ENCODE results near the gene RIIAD1. TPM values are rescaled to one million over a fixed set of nuclear protein-coding genes. Genes with fewer than 3 reads are reported as not detected.
"Not testable (repeated sequence)": the region's sequence is repeated elsewhere in the genome, so short reads cannot be mapped to it uniquely, and the experiment has no call there.

Gene RIIAD1
- total RNA-seq: not detected in 2 replicates

DNA sequence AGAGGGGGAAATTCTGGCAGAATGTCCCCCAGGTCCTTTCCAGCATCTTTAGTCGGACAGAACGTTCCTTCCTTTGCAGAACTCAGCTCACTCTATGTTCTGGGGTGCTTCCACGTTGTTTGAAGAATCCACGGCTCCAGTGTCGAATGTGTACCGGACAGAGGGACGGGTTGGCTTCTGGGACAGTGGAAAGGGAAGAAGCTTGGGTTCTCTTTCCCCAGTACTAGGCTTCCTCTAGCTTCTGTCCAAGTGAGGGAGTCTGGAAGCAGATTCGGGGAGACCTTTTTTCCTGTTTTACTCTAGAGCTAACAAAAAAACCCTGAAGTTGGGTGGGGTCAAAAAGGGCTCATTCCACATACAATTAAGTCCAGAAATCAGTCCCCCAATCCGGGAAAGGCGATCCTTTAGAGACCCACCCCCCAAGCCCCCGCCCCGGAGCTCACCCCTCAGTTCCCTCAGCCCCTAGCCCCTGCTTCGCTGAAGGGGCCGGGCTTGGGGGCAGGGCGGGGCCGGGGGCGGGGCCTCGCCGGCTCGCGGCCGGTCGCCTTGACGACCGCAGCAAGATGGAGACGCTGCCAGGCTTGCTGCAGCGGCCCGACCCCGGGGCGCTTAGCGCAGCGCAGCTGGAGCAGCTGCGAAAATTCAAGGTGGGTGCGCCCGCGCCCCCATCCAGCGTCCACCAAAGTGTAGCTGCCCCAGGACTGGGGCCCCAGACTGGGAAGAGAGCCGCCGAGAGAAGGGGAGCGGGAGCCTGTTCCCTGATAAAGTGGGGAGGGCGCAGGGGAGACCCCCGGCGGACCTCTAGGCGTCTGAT lies at the start of gene RIIAD1:
Gene RIIAD1, plus strand, starts transcription at position 549 of the 814 bp plus-strand sequence. Its CDS starts 15 bp downstream, at position 564.
- intact Hi-C loops (cut with micrococcal nuclease): loop anchor here (5.0 kb wide), 1 partner anchor 129 kb away; no protein-coding TSS in a partner anchor

DNA sequence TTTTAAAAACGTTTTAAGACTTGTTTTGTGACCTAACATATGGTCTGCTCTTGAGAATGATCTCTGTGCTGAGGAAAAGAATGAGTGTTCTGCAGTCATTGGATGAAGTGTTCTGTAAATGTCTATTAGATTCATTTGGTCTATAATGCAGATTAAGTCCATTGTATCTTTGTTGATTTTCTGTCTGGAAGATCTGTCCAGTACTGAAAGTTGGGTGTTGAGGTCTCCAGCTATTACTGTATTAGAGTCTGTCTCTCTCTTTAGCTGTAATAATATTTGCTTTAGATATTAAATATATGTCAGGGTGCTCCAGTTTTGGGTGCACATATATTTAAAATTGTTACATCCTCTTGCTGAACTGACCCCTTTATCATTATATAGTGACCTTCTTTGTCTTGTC lies 47.9 kb upstream of the RIIAD1 start:
- intact Hi-C loops (cut with micrococcal nuclease): no loop called here

DNA sequence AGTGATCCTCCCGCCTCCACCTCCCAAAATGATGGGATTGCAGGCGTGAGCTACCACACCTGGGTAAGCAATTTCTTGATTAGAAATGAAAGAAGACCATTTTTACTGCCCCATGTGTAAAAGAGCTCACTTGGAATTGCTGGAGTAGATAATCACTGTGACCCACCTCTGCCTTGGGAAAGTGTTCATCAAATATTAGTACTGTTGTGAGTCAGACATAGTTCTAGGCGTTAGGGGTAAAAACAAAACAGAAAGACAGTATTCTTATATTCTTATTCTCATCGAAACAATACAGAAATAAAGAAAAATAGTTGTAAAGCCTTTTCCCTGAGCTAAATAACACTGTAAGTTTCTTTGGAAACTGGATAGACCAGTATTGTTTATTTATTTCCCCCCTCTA lies 40.9 kb upstream of the RIIAD1 start:
- intact Hi-C loops (cut with micrococcal nuclease): no loop called here

- intact Hi-C loops (cut with micrococcal nuclease): no loop called here
These were observed 40.5 kb upstream of the RIIAD1 start for GRCh38 chr1:151680826-151681225.

DNA sequence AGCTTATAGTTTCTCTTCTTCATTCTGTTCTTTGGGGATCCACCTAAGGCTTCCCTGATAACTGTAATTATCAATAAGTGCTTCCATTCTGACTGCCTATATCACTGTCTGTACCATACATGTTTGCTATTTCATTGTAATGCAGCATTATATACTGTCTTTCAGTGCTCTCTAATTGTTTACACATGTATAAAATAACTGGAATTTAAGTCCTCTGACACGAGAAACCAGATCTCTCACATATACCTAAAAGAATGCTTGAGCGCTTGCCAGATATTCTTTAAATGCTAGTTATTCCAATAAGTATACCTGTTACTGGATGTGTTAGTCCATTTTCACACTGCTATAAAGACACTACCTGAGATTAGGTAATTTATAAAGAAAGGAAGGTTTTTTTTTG lies 39.4 kb upstream of the RIIAD1 start:
- intact Hi-C loops (cut with micrococcal nuclease): no loop called here

DNA sequence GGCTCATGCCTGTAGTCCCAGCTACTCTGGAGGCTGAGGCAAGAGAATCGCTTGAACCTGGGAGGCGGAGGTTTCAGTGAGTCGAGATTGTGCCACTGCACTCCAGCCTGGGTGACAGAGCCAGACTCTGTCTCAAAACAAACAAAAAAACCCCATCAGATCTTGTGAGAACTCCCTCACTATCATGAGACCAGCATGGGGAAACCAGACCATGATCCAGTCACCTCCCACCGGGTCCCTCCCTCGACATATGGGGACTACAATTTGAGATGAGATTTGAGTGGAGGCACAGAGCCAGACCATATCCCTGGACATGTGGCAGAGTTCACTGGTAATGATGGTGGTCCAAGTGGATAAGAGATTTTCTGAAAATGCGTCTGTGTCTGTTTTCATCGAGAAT lies 38.4 kb upstream of the RIIAD1 start:
- intact Hi-C loops (cut with micrococcal nuclease): not testable (repeated sequence)

- intact Hi-C loops (cut with micrococcal nuclease): no loop called here
These were observed 37.2 kb upstream of the RIIAD1 start for GRCh38 chr1:151684128-151684527.

DNA sequence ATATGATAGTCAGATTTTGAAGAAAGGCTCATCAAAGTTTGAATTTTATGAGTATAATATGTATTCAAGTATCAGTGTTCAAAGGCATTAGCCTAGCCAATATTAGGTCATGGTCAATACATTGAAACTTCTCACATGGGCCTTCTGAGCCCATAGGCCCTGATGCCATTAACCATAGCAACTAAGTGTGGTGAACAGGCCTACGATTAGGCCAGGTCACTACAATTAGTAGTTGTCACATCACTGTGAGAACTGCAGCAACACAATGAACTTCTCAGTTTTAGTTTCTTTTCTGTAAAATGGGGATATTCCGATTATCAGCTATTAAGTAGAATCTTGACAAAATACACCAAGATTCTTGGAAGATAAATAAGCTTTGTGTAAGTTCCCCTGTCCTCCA lies 34.8 kb upstream of the RIIAD1 start:
- intact Hi-C loops (cut with micrococcal nuclease): no loop called here

DNA sequence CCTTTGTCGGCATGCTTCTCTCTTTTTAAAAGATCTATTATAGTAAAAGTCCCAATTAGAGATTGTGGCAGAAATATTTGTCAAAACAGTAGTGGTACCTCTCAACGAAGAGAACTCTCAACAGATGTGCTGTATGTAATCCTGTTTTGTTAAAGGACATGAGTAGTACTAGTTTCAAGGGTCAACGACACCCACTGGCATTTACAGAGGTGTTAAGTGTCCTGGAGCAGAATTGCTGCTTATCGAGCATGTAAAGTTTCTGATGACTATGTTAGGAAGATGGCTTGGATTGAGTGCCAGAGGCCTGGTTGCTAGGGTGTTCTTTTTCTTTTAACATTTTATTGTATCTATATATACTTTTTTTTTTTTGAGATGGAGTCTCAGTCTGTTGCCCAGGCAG lies 31.8 kb upstream of the RIIAD1 start:
- intact Hi-C loops (cut with micrococcal nuclease): no loop called here

DNA sequence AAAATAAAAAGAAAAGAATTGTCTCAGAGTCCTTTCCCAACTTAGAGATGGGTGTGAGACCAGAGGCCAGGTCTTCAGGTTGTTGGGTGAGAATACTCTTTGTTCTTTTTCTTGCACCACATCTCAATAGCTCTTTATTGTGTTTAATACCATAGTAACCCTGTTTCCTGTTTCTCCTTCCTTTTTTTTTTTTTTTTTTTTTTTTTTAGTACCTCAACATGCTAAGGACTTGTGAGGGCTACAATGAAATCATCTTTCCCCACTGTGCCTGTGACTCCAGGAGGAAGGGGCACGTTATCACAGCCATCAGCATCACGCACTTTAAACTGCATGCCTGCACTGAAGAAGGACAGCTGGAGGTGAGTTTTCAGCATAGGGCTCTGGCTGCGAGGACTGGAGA lies 29.1 kb upstream of the RIIAD1 start:
- intact Hi-C loops (cut with micrococcal nuclease): no loop called here

- intact Hi-C loops (cut with micrococcal nuclease): no loop called here
These were observed 28.2 kb upstream of the RIIAD1 start for GRCh38 chr1:151693057-151693651.

DNA sequence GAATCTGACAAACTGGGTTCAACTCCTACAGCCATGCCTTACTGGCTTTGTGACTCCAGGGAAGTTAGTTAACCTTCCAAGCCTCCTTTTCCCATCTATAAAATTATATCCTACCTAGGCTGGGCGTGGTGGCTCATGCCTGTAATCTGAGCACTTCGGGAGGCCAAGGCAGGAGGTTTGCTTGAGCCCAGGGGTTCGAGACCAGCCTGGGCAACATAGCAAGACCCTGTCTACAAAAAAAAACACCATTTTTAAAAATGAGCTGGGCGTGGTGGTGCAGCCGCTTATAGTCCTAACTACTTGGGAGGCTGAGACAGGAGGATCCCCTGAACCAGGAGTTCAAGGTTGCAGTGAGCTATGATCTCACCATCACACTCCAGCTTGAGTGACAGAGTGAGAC lies 19.8 kb upstream of the RIIAD1 start:
- intact Hi-C loops (cut with micrococcal nuclease): no loop called here

- intact Hi-C loops (cut with micrococcal nuclease): no loop called here
These were observed 18.4 kb upstream of the RIIAD1 start for GRCh38 chr1:151702936-151703335.

DNA sequence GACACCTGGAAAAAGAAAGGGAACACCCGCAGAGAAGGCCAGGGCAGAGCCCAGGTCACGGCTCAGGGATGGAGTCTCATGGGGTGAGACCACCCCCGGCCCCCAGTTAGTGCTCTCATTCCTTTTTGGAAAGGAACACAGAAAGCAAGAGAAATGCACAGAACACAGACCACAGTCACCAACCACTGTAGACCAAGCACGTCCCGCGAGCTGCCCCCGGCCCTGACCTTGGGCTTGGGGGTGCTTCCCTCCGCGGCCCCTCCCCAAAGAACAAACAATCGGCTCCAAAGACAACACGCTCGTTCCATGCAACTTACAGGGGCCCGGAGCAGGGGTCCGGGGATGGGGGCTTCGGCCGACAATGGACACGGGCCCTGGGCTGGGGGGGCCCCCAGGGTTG lies 17.5 kb upstream of the RIIAD1 start:
- intact Hi-C loops (cut with micrococcal nuclease): no loop called here

DNA sequence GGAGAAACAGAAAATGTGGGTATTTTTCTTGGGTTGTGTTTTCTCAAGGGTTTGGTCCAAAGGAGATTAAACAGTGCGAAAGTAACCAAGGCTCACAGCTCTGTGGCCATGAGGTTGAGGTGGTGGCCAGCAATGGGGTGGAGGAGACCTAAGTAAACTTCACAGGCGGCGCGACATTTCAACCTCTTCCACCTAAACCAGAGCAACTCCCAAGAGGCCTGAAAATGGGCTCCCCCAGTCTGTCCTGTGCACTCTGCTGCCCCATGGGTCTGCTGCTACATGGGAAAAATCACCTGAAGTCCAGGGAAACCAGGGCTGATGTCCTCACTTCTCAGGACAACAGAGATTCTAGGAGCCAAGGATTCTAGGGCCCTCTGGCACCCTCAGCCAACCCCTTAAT lies 17.1 kb upstream of the RIIAD1 start:
- intact Hi-C loops (cut with micrococcal nuclease): no loop called here

DNA sequence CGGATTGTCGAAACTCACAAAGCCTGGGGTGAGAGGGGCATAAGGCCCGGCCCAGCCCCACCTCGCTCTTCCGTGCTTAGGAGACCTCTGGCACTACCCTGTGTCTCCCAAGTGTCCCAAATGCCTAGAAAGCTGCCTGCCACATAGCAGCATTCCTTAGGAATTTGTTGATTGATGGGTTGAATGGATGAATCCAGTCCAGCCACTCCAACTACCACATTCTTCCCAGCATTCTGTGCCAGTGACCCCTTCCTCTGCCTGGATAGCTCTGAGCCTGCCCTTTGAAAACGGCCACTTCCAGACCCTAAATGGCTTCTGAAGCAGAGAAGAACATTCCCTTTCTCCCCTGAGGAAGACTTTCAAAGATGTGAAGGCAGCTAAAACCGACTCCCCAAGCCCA lies 16.2 kb upstream of the RIIAD1 start:
- intact Hi-C loops (cut with micrococcal nuclease): no loop called here

GRCh38 chr1:151705753-151706463 lies 15.4 kb upstream of the RIIAD1 start:
- intact Hi-C loops (cut with micrococcal nuclease): no loop called here

- intact Hi-C loops (cut with micrococcal nuclease): no loop called here
These were observed 14.6 kb upstream of the RIIAD1 start for GRCh38 chr1:151706464-151707415.

DNA sequence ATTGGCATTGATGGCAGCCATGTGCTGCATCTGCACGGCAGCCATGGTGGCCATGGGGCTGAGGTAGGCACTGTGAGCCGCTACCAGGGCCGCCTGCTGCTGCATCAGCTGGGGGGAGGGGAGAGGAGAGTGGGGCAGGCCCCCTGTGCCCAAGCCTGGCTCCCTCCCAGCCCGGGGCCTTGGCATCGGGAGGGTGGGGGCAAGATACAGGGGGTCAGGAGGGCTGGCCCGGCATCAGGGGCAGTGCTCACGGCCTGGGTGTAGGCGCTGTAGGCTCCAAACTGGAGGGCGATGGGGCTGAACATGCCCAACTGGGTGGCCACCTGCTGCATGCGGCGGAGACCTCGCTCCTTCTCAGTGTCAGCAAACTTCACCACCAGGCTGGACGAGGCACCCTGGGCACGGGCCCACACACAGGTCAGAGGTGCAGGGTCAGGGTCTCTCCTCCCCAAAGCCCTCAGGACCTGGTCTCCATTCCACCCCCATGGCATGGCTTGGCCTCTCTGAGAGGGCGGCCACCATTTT lies 13.7 kb upstream of the RIIAD1 start:
- intact Hi-C loops (cut with micrococcal nuclease): no loop called here

- intact Hi-C loops (cut with micrococcal nuclease): no loop called here
These were observed 12.4 kb upstream of the RIIAD1 start for GRCh38 chr1:151708891-151709290.
